Stomach (tissue), 9 donors: ENCODE measurements around the gene GPR27. TPM values are rescaled to one million over a fixed set of nuclear protein-coding genes. Genes with fewer than 3 reads are reported as not detected.
A peak's percentile ranks its signal among the peaks of the same experiment; 100 is the strongest.

Experiments
- DNase-seq, 2 donors: peaks; one replicate each; pipeline versions ENCODE4 v3.0.0 to v3.0.0-alpha.2; 2013 to 2019
- H3K27ac ChIP-seq, 5 donors: fragments of 200-600 bp in 4 of 5; sonication (generic) in 4 of 5; one replicate each; pipeline ENCODE4 v1.5.1; 2013 to 2019; ENCODE audit warnings: mild to moderate bottlenecking in 1 of 5, moderate library complexity in 1 of 5
- H3K27me3 ChIP-seq, 3 donors: fragments of 200-600 bp; sonication (generic); one replicate each; pipeline ENCODE4 v1.5.1; 2017 to 2019; ENCODE audit warnings: mixed run types in 1 of 3
- H3K36me3 ChIP-seq, 4 donors: fragments of 200-600 bp; sonication (generic); 1 replicate in 3 of 4; 2 replicates in 1 of 4; pipeline ENCODE4 v1.5.1; 2016 to 2019
- H3K4me1 ChIP-seq, 4 donors: fragments of 200-600 bp; sonication (generic); one replicate each; pipeline ENCODE4 v1.5.1; 2016 to 2019
- H3K4me3 ChIP-seq, 4 donors: fragments of 200-600 bp; sonication (generic) in 3 of 4; one replicate each; pipeline ENCODE4 v1.5.1; 2016 to 2019; ENCODE audit warnings: mild to moderate bottlenecking in 1 of 4
- H3K9me3 ChIP-seq, 4 donors: fragments of 200-600 bp; sonication (generic); one replicate each; pipeline ENCODE4 v1.5.1; 2016 to 2019
- EP300 ChIP-seq: sonication (generic); formaldehyde crosslinking; IDR thresholded peaks from one replicate; pipeline ENCODE4 v1.6.1; 2017; ENCODE audit warnings: antibody characterized with exemption
- POLR2A ChIP-seq, 4 donors: fragments of 450-650 bp; IDR thresholded peaks; one replicate each; pipeline ENCODE4 v1.6.1; 2016; ENCODE audit warnings: antibody characterized with exemption in 4 of 4, control low read depth in 2 of 4, mild to moderate bottlenecking in 1 of 4, moderate library complexity in 1 of 4
- POLR2AphosphoS5 ChIP-seq, 3 donors: sonication (generic); formaldehyde crosslinking; IDR thresholded peaks; one replicate each; pipeline ENCODE4 v1.6.1; 2016; ENCODE audit warnings: antibody characterized with exemption in 3 of 3
- WGBS, 5 donors: extraction: QIAGEN DNeasy Blood & Tissue Kit in 3 of 5; methylation state at CpG; one replicate each; pipeline versions ENCODE4 v1.1.5 to v1.1.7; 2013 to 2018; 5-methylcytosine and 5-hydroxymethylcytosine counted together
- intact Hi-C: fragments of 100-400 bp; cut with DNase I; formaldehyde crosslinking; loops from one replicate; pipeline ENCODE4 v1.15.1; 2023; ENCODE audit warnings: low total_unique reads
- polyA plus RNA-seq, 3 donors: library from polyadenylated mRNA; stranded (reverse); fragments of 200-250 nt; gene quantifications; one replicate each; pipeline ENCODE4 v1.2.3, GENCODE V29; 2013
- total RNA-seq, 5 donors: library from RNA; depleted of rRNA; stranded (reverse); fragments of >200 nt; gene quantifications; one replicate each; pipeline versions ENCODE4 v1.1.0 to v1.2.3, GENCODE V29; 2014 to 2016
- TF ChIP-seq, protein P1 (sequence below), 7 experiments: fragments of 450-650 bp in 4 of 7; fragments of 200-600 bp in 3 of 7; sonication (generic) in 3 of 7; IDR thresholded peaks; one replicate each; pipeline ENCODE4 v1.5.1; 2016 to 2019; ENCODE audit warnings: antibody characterized with exemption in 7 of 7, control low read depth in 2 of 7, mild to moderate bottlenecking in 1 of 7
- donor health status: healthy with polysubstance abuse.
- donor health status: Bipolar disorder and iron deficiency.
- donor health status: healthy.

GPR27 gene
- total and polyA plus RNA-seq, 8 donors: 0.45 to 5.1 (median 2.6) TPM; not detected in 1

DNA sequence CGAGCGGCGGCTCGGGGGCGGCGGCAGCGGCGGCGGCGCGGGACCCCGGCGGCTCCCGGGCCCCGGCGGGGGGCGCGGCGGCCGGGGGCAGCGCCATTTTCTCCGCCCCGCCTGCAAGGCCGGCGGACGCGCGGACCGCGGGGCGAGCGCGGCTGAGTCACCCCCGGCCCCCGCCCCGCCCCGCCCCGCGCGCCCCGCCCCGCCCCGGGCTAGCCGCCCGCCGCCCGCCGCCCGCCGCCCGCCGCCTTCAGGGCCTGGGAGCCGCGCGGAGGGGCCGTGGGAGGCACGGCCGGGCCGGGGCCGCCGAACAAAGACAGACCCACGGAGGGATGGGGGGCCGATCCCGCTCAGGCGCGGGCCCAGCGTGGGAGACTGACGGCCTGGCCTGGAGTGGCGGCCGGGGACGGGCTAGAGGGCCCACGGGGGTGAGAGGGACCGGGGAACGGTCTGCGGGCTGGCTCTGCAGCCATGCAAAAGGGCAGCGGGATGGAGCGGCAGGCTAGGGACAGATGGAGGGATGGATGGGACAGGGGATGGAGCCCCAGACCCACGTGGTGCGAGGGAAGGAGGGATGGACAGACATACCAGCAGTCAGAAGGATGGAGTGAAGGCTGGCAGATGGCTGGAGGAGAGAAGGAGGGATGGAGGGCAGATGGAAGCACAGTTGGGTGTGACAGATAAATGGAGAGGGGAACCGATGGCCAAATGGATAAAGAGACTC, 28.2 kb upstream of the GPR27 start, which contains the start of gene EIF4E3:
EIF4E3 (minus strand) TSS at position 132 of the 721 bp plus-strand sequence; CDS start at position 97, 35 bp downstream.
- Histone ChIP-seq H3K9me3 (no peaks in the 10 kb centered on the region), H3K4me3 (peak within 1 kb of the TSS; percentile 66 to 92 (median 89)), H3K27me3 (no peaks in the 10 kb centered on the region), H3K27ac (peak within 1 kb of the TSS; percentile 77 to 92 (median 86)), H3K36me3 (no peaks in the 10 kb centered on the region), H3K4me1 (peaks cover 20 to 53% (median 31%) of the 10 kb centered on the region in 4 donors)
- 2 to 11% (median 4%) methylated on average over 13 to 78 of the region's 80 CpGs for WGBS, 5 donors
- intact Hi-C loops: no loop called here
- TF ChIP-seq, protein P1, sequence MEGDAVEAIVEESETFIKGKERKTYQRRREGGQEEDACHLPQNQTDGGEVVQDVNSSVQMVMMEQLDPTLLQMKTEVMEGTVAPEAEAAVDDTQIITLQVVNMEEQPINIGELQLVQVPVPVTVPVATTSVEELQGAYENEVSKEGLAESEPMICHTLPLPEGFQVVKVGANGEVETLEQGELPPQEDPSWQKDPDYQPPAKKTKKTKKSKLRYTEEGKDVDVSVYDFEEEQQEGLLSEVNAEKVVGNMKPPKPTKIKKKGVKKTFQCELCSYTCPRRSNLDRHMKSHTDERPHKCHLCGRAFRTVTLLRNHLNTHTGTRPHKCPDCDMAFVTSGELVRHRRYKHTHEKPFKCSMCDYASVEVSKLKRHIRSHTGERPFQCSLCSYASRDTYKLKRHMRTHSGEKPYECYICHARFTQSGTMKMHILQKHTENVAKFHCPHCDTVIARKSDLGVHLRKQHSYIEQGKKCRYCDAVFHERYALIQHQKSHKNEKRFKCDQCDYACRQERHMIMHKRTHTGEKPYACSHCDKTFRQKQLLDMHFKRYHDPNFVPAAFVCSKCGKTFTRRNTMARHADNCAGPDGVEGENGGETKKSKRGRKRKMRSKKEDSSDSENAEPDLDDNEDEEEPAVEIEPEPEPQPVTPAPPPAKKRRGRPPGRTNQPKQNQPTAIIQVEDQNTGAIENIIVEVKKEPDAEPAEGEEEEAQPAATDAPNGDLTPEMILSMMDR (IDR thresholded peaks at IDR 0.05): no peak
- no peak for TF ChIP-seq POLR2AphosphoS5 (IDR thresholded peaks at IDR 0.05)
- no peak for TF ChIP-seq POLR2A (IDR thresholded peaks at IDR 0.05)
- no peak for TF ChIP-seq EP300
- peak; percentile 44 to 80 for DNase-seq

DNA sequence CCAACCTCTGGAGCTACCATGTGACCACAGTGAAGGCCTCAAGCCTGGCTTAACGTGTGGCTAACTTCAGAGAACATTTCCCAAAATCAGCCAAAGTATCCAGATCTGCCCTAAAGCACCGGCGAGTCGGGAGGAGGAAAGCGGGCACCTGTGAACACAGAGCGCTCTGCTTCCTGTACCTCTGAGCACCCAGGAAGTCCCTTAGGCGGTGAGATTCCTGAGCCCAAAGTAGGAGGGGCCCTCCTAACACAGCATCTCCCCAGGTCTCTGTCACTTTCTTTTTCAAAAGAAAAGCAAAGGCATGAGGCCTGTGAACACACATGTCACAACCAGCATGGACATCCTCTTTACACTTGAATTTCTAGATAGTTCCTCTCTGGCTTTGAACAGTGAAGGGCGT, 27.5 kb upstream of the GPR27 start:
- DNase-seq: no peak
- Histone ChIP-seq H3K4me1 (peaks cover 16 to 54% (median 30%) of the 10 kb centered on the region in 4 donors), H3K27ac (peak overlapping the region in 4 of 5 donors; percentile 67 to 85 (median 84)), H3K36me3 (no peaks in the 10 kb centered on the region), H3K27me3 (no peaks in the 10 kb centered on the region), H3K9me3 (no peaks in the 10 kb centered on the region), H3K4me3 (peak overlapping the region in 3 of 4 donors; percentile 65 to 92 (median 90))
- TF ChIP-seq EP300: no peak
- no peak for TF ChIP-seq POLR2AphosphoS5 (IDR thresholded peaks at IDR 0.05)
- TF ChIP-seq POLR2A (IDR thresholded peaks at IDR 0.05): no peak
- TF ChIP-seq, protein P1 (IDR thresholded peaks at IDR 0.05): no peak
- 80 to 88% (median 81%) methylated on average over 8 of the region's 8 CpGs for WGBS, 5 donors
- intact Hi-C loops: no loop called here

DNA sequence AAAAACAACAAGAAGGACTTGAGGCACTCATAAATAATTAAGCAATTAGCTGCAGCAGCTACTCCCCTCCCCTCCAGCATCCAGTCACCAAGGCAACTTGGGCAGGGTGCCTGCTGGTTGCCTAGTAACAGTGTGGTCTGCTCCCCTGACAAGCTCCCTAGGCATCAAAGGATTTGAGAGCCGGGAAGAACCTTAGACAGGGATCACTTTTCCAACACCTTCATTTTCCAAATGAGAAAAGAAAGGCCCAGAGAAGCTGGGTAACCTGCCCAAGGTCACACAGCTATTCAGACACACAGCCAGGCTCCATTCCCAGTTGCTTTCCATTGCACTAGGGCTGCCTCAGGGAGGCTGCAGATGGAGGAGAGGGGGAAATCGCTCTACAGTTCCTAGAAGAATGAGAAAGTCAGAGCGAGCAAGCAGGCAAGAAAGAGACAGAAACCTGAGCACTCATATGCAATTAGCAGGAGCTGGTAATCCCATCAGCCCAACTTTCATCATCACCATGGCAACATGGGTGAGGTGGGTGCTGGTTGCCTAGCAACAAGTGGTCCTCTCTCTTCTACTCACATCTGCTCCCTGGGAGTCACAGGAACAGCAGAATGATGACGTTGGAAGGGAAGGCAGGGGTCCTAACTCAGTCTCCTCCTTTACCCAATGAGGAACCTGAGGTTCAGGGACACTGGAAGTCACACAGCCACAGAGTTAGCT, 24.9 kb upstream of the GPR27 start:
- peak in 1 of 2 donors; percentile 62 for DNase-seq
- intact Hi-C loops: no loop called here
- 56 to 66% (median 65%) methylated on average over 4 of the region's 4 CpGs for WGBS, 5 donors
- H3K27me3 ChIP-seq: no peaks in the 10 kb centered on the region
- H3K27ac ChIP-seq: no peak overlapping the region
- peaks cover 15 to 30% (median 21%) of the 10 kb centered on the region in 4 donors for H3K4me1 ChIP-seq
- H3K4me3 ChIP-seq: no peak overlapping the region
- TF ChIP-seq EP300 (no peak), POLR2AphosphoS5 (IDR thresholded peaks at IDR 0.05) (no peak), POLR2A (IDR thresholded peaks at IDR 0.05) (no peak)
- TF ChIP-seq, protein P1 (IDR thresholded peaks at IDR 0.05): no peak
- H3K36me3 ChIP-seq: no peaks in the 10 kb centered on the region
- H3K9me3 ChIP-seq: no peaks in the 10 kb centered on the region

DNA sequence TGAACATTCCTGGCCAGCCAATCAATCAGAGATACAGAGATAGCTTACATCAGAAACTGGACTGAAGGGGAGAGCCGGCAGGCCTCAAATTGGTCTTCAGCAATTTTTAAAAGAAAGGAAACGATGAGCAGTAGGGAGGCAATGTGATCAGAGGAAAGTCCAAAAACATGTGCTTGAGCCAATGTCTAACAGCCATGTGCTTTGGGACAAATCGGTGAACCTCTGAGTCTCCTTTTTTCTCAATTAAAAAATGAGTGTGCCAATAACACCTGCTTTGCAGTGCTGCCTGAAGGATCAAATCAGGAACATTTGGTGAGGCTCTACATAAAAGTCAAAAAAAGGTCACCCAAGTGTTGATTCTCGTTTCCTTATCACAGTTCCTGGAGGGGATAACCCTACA, 21.0 kb upstream of the GPR27 start:
- peaks cover 3 to 13% (median 6%) of the 10 kb centered on the region in 4 donors for H3K4me1 ChIP-seq
- no peak overlapping the region for H3K4me3 ChIP-seq
- intact Hi-C loops: loop anchor here (10.0 kb wide), 1 partner anchor 1092 kb away; no protein-coding TSS in a partner anchor
- no peaks in the 10 kb centered on the region for H3K36me3 ChIP-seq
- H3K27ac ChIP-seq: no peak overlapping the region
- H3K27me3 ChIP-seq: no peaks in the 10 kb centered on the region
- peaks cover 0 to 4% (median 0%) of the 10 kb centered on the region in 4 donors for H3K9me3 ChIP-seq
- DNase-seq: no peak
- 59 to 75% (median 68%) methylated on average over 4 of the region's 4 CpGs for WGBS, 5 donors
- TF ChIP-seq, protein P1 (IDR thresholded peaks at IDR 0.05): no peak
